Fibroblast of gingiva (primary cell): ENCODE data around the gene CCDC57.

Experiments
- DNase-seq: peaks from one replicate; pipeline ENCODE4 v3.0.0-alpha.2; 2011; ENCODE audit warnings: low read depth

The CCDC57 gene

GRCh38 chr17:82235056-82235774 lies 22.6 kb upstream of the CCDC57 start:
- no peak for DNase-seq

- no peak for DNase-seq
Measured at GRCh38 chr17:82234211-82235055, 21.8 kb upstream of the CCDC57 start.

GRCh38 chr17:82232876-82233785 lies 20.5 kb upstream of the CCDC57 start:
- no peak for DNase-seq

GRCh38 chr17:82232322-82232820 lies 19.7 kb upstream of the CCDC57 start:
- no peak for DNase-seq

DNA sequence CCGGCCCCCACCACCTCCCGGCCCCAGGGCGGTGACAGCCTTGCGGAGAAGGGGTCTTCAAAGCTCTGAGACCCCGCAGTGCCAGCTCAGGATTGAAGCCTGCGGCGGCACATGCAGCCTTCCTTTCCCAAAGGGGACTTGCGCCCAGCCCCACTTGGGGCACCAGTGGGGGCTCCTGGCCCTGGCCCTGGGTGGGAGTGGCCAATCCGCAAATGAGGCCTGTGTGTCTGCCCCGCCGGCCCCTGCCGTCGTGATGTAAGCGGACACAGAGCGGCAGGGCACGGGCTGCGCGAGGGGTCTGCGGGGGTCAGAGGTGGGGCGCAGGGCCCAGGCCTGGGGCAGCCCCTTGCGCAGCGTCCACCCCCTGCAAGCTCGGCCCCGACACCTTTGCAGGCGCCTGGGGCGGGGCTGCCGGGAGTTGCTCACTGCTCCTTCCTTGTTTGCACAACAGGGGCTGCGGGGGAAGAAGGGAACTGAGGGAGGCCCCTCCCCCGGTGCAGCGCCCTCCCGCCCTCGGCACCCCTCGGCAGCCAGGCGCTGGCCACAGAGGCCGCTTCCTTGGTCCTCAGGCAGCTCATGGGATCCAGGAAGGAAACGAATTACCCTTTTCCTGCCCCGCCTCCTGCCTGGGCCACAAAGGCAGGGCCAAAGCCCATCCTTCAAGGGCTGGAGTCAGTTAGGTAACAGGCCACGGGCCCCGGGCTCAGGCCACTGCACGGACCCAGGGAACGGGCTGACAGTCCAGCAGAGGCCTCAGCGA lies 19.1 kb upstream of the CCDC57 start:
- DNase-seq, result peak; percentile 71

GRCh38 chr17:82231312-82231561 lies 18.6 kb upstream of the CCDC57 start:
- DNase-seq, result no peak

DNA sequence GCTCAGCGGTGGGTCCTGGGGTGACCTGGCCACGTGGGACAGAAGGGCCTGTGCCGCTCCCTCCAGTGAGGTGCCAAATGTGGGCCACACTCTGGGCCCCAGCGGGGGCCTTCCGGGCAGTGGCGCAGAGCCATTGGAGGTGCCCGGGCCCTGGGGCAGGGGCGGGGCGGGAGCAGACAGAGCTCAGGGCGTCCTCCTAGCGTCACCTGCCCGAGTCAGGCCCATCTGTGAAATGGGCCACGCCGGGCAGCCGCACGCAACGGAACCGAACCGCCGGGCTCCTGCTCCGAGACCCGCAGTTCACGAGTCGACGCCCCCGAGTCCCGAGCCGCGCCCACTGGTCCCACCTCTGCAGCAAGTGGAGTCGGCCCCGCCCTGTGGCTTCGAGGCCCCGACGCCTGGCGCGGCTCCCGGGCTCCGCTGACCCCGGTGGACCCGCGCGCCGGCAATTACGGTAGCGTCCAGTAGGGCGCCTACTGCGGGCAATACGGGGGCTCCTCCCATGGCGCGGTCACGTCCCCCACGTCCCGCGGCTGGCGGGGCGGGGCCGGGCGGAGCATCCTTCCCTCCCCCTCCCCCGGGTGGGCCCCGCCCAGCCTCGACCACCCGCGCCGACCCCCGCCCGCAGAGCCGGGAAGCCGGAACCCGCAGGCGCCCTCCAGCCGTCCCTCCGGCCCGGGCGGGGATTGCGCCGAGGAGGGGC lies 18.1 kb upstream of the CCDC57 start:
- peak; percentile 88 for DNase-seq

DNA sequence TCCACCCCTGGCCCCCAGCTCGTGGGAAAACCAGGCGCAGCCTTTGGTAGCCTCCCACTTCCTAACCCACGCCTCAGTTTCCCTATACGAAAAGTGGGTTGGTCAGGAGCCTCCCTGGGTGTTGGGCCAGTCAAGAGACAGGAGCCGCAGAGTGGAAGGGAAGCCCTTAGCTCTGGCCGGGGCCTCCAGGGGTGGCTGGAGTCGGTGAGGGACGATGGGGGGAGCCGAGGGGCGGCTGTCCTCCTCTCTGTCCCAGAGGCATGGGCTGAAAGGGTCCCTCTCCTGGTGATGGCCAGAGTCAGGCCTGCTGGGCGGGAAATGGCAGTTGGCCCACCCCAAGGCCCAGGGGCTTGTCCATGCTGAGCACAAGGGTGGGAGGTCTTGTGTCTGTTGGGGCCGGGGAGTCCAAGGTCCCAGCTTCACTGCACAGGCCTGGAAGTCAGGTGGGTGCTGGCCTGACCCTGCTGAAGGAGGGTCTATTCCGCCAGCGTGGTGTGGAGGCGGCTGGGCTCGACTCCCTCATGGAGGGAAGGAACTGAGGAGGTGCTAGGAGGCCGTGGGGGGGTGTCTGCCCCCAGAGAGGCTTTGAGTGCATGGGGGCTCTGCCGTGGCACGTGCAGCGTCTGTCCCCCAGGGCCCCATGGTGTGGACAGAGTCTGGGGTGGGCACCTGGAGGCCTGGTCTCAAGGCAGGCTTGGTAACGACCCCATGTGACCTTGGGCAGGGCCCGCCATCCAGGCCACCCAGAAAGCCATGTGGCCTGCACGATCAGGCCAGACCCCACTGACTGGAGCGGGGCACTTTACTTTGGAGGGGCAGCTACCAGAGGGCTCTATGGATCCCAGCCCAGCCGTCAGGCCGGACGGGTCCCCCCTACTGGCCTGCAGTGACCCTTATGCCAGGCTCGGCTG lies 17.3 kb upstream of the CCDC57 start:
- DNase-seq, result no peak

DNA sequence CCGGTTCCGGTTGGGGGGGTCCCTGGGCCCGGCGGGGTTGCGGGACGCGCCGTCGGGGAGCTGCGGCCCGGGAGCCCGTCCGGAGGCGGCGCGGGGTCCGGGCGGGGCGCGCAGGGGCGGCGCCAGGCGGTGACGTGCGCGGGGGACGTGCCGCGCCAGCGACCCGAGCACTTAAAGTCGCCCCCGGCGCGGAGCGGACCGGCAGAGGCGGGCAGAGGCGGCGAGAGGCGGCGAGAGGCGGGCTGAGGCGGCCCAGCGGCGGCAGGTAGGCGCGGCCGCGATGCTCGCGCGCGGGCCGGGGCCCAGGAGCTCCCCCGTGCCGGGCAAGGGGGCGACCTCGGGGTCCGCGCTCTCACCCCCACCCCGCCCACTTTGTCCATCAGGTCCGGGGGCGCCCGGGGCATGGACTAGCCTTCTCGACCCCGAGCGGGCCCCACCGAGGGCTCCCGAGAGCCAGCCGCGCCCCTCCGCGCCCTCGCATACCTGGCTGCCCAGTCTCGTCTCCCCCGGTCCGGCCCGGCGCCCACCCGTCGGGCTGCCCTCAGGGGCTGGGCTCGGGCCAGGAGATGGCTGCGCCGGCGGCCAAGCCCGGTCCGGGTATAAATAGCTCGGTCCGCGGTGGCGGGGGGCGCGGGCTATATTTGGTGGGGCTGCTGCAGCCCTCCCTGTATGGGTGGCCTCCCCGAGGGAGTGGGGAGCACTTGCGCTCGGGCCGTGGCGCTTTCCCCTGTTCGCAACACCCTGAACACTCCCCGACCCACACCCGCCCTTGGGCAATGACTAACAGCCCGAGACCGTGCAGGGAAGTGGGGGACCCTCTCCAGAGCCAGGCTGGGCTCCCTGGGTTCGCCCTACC lies 16.4 kb upstream of the CCDC57 start, which contains the start of gene SLC16A3:
SLC16A3 (plus strand) TSS at position 201 of the 856 bp plus-strand sequence. CDS start 6,967 bp downstream, outside the sequence.
- peak; percentile 84 for DNase-seq

DNA sequence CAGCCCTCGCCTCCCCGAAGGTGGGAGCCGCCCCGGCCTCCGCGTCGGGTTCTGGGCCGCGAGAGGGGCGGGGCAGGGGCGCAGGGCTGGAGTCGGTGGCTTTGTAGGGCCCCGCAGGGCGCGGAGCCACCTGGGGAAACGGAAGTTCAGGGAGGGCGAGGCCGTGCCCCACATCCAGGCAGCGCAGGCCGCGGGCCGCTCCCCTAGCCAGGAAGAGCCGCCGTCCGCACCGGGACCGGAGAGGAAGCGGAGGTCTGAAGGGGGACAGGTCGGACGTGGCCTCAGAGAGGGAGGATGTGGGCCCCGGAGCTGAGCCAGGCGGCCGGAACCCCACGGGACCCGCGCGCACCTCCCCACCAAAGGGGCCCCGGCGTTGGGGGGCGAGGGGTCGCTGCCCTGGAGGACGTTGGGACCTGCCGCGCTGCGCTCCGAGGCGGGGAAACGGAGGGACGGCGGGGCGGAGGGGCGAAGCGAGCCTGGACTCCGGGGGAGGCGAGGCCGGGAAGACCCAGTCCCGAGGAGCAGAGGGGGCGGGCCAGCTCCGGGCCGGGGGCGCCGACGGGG lies 15.7 kb upstream of the CCDC57 start:
- DNase-seq, result no peak

- DNase-seq, result no peak
Measured at GRCh38 chr17:82227629-82228277, 15.1 kb upstream of the CCDC57 start.

GRCh38 chr17:82226809-82227628 lies 14.4 kb upstream of the CCDC57 start:
- no peak for DNase-seq

DNA sequence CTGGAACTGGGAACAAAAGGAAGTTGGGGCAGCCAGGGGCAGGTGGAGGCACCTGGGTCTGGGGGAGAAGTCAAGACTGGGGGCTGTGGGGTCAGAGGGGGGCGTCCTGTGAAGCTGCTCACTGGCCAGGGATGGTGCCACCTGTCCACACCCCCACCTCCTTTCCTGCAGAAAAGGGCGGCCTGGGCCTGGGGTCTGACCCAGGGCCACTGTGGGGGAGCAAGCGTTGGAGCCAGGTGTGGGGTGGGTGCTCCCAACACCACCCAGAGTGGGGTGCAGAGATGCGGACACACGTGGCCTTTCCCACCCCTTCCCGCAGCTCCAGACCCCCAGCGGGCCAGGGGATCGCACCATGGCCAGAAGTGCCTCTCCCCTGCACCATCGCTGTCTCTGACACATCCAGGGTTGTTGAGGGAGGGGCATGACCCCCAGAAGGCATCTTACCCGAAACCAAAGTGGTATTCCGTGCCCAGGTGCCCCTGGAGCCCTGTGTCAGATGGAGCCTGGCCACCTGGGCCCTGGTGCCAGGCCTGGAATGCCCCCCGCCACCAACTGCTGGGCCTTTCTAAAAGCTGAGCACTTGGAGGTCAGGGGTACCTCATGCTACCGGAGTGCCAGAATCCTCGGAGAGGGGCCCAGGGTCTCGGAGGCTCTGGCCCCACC lies 13.6 kb upstream of the CCDC57 start:
- DNase-seq, result no peak

- DNase-seq, result no peak
Measured at GRCh38 chr17:82225368-82226029, 12.9 kb upstream of the CCDC57 start.

- no peak for DNase-seq
Measured at GRCh38 chr17:82224666-82225065, 12.0 kb upstream of the CCDC57 start.

- no peak for DNase-seq
Measured at GRCh38 chr17:82223517-82223916, 10.9 kb upstream of the CCDC57 start.
